Ectodermal cell (in vitro differentiated cells): ENCODE results near the gene ZNF263.
A peak's percentile ranks its signal among the peaks of the same experiment; 100 is the strongest.
"Not testable (repeated sequence)": the region's sequence is repeated elsewhere in the genome, so short reads cannot be mapped to it uniquely, and the experiment has no call there.

Experiments
- H3K27ac ChIP-seq: 2 replicates; pipeline ENCODE4 v1.7.0; 2013; ENCODE audit warnings: mild to moderate bottlenecking, low read depth, low read length; ENCODE audit not compliant: insufficient read depth, poor library complexity, severe bottlenecking
- H3K27me3 ChIP-seq: 2 replicates; pipeline ENCODE4 v1.7.0; 2013; ENCODE audit warnings: mild to moderate bottlenecking, low read length; ENCODE audit not compliant: insufficient read depth, control insufficient read depth, poor library complexity, severe bottlenecking
- H3K36me3 ChIP-seq: one replicate; pipeline ENCODE4 v1.7.0; 2013; ENCODE audit warnings: low read length; ENCODE audit not compliant: control insufficient read depth, insufficient read depth
- H3K4me1 ChIP-seq: one replicate; pipeline ENCODE4 v1.7.0; 2013; ENCODE audit warnings: low read length; ENCODE audit not compliant: control insufficient read depth, insufficient read depth
- H3K4me3 ChIP-seq: 2 replicates; pipeline ENCODE4 v1.7.0; 2013; ENCODE audit warnings: low read depth, low read length, control low read depth; ENCODE audit not compliant: insufficient read depth
- H3K9me3 ChIP-seq: 2 replicates; pipeline ENCODE4 v1.7.0; 2013; ENCODE audit warnings: mild to moderate bottlenecking, low read length, moderate library complexity; ENCODE audit not compliant: control insufficient read depth
- WGBS, 2 experiments: methylation state at CpG; one replicate each; pipeline ENCODE4 v1.1.7; 2013; ENCODE audit warnings: missing lambda C conversion rate in 2 of 2; 5-methylcytosine and 5-hydroxymethylcytosine counted together

The ZNF263 gene

DNA sequence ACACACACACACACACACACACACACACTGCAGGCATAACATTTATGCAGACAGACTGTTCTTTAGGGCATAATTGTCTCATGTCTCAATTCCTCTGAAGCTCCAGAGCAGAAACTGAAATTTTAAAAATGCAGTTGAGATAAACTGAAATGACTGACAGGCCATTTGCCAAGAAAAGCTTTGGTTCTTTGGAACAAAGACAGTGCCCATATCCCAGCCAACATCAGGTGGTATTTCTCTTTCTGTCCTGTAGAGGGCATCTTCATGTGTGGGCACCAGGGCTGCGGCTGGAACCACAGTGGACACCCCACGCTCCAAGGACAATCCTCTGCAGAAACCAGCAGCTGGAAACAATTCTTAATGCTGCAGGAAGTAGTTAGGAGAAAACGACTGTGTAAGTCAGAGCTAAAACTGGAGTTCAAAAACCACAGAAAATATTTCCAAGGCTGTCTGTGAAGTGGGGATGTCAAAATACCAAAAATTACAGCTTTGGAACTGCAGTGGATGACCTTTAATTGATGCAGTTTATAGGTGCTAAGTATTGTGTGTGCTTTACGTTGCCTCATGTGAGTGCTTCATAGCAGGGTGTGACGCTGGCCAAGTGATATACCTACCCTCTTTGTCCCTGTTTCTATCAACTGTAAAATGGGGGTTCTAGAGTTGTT lies 16.3 kb upstream of the ZNF263 start:
- no peaks in the 10 kb centered on the region for H3K4me1 ChIP-seq
- no peaks in the 10 kb centered on the region for H3K36me3 ChIP-seq
- H3K4me3 ChIP-seq, result no peak overlapping the region
- H3K27me3 ChIP-seq, result no peaks in the 10 kb centered on the region
- WGBS, 2 experiments, result 76 to 79% methylated on average over 4 to 5 of the region's 5 CpGs
- H3K27ac ChIP-seq, result no peak overlapping the region
- H3K9me3 ChIP-seq, result no peaks in the 10 kb centered on the region

DNA sequence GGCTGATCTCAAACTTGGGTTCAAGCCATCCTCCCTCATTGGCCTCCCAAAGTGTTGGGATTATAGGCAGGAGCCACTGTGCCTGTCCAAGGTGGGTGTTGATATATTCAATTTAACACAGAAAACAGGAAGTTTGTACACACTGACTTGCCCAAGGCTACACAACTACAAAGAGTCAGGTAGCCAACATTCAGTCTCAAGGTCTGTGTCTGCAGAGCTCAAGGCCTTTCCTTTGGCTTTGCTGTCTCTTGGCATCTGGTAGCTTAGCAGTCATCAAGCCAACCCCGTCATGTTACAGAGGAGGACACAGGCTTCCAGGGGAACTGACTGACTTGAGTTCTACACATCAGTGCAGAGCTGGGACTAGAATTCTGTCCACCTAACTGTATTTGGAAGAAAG lies 15.0 kb upstream of the ZNF263 start:
- Histone ChIP-seq H3K27ac (no peak overlapping the region), H3K36me3 (no peaks in the 10 kb centered on the region), H3K9me3 (no peaks in the 10 kb centered on the region), H3K4me3 (no peak overlapping the region), H3K27me3 (no peaks in the 10 kb centered on the region), H3K4me1 (no peaks in the 10 kb centered on the region)
- WGBS, 2 experiments, result 79 to 90% methylated on average over 1 of the region's 1 CpG

DNA sequence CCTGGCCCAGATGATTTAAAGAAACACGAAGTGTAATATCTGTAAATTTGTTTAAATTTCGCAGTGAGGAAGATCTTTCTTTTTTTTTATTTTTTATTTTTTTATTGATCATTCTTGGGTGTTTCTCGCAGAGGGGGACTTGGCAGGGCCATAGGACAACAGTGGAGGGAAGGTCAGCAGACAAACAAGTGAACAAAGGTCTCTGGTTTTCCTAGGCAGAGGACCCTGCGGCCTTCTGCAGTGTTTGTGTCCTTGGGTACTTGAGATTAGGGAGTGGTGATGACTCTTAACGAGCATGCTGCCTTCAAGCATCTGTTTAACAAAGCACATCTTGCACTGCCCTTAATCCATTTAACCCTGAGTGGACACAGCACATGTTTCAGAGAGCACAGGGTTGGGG lies 12.6 kb upstream of the ZNF263 start:
- not testable (repeated sequence) for H3K27me3 ChIP-seq, H3K36me3 ChIP-seq, H3K9me3 ChIP-seq, H3K4me1 ChIP-seq, H3K4me3 ChIP-seq, H3K27ac ChIP-seq
- WGBS, 2 experiments, result 67 to 85% methylated on average over 1 to 2 of the region's 5 CpGs

DNA sequence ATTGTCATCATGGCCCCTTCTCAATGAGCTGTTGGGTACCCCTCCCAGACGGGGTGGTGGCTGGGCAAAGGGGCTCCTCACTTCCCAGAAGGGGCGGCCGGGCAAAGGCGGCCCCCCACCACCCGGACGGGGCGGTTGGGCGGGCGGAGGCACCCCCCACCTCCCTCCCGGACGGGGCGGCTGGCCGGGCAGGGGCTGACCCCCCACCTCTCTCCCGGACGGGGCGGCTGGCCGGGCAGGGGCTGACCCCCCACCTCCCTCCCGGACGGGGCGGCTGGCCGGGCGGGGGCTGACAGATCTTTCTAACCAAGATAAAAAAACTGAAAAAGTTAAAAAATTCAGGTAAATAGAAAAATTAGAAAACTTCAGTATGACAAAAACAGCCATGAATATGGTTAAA lies 12.0 kb upstream of the ZNF263 start:
- not testable (repeated sequence) for H3K4me1 ChIP-seq, H3K4me3 ChIP-seq, H3K27ac ChIP-seq, H3K27me3 ChIP-seq, H3K36me3 ChIP-seq, H3K9me3 ChIP-seq
- WGBS, 2 experiments, result 92 to 94% methylated on average over 16 to 22 of the region's 22 CpGs

GRCh38 chr16:3274490-3274889 lies 8.8 kb upstream of the ZNF263 start:
- WGBS, 2 experiments, result 64 to 71% methylated on average over 4 of the region's 4 CpGs
- H3K4me1 ChIP-seq, result no peaks in the 10 kb centered on the region

DNA sequence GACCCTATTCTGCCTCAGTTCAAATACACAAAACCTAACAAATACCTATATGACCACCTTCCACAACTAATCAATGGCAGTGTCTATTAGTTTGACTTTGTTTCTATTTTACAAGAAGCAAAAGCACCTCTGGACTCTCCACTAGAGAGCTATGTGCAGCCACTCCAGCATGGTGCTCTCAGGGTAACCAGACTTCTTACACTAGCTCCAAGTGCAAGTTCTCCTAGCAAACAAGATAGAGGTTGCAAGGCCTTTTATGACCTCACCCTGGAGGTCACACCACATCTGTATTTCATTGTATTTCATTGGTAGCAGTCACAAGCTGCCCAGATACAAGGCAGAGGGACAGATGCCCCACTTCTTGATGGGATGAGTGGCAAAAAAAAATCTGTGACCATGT lies 8.3 kb upstream of the ZNF263 start:
- no peaks in the 10 kb centered on the region for H3K4me1 ChIP-seq
- peaks cover 3% of the 10 kb centered on the region for H3K27me3 ChIP-seq
- no peak overlapping the region for H3K4me3 ChIP-seq
- no peaks in the 10 kb centered on the region for H3K9me3 ChIP-seq
- no peak overlapping the region for H3K27ac ChIP-seq
- no peaks in the 10 kb centered on the region for H3K36me3 ChIP-seq

More at GRCh38 chr16:3274490-3274889, 8.8 kb upstream of the ZNF263 start:
- H3K4me3 ChIP-seq, result no peak overlapping the region
- no peaks in the 10 kb centered on the region for H3K36me3 ChIP-seq
- no peaks in the 10 kb centered on the region for H3K9me3 ChIP-seq
- peaks cover 3% of the 10 kb centered on the region for H3K27me3 ChIP-seq
- H3K27ac ChIP-seq, result no peak overlapping the region

DNA sequence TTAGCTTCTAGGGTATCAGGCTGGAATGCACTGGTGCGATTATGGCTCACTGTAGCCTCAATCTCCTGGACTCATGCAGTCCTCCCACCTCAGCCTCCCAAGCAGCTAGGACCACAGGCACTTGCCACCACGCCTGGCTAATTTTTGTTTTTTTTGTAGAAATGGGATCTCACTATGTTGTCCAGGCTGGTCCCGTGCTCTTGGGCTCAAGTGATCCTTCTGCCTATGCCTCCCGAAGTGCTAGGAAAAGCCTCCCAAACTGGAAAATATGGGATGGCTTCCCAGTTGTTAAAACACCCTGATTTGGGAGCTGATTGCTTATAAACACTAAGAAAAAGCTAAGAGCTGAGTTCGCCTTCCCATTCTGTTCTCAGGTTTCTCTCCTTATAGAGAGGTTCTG lies 6.6 kb upstream of the ZNF263 start:
- H3K4me3 ChIP-seq, result no peak overlapping the region
- no peaks in the 10 kb centered on the region for H3K4me1 ChIP-seq
- H3K27ac ChIP-seq, result no peak overlapping the region
- 81 to 90% methylated on average over 5 of the region's 5 CpGs for WGBS, 2 experiments
- no peaks in the 10 kb centered on the region for H3K36me3 ChIP-seq
- H3K27me3 ChIP-seq, result peaks cover 3% of the 10 kb centered on the region
- no peaks in the 10 kb centered on the region for H3K9me3 ChIP-seq

DNA sequence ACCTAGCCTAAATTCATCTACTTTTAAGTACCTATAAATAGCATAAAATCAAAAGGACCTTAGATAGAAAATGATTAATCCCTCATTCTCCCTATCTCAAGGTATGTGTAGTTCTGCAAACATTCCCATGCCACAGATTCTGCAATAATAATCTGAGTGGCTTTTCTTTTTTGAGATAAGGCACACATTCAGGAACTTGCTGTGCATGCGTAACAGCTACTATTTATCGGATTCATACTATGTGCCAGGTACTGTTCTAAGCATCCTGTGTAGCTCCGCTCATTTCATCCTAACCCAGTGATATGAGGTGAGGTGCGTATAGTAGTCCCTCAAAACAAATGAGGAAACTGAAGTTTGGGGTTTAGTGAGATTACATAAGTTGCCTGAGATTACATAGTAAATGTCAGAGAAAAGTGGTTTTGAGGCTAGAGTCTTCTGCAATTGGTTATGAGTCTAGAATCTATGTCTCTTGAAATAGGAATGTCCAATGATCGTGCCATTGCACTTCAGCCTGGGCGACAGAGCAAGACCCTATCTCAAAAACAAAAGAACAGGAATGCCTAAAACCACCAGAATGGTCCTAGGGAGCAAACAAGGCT lies 2.0 kb upstream of the ZNF263 start:
- H3K4me3 ChIP-seq, result no peak overlapping the region
- WGBS, 2 experiments, result 93 to 98% methylated on average over 6 of the region's 6 CpGs
- H3K27me3 ChIP-seq, result peaks cover 2% of the 10 kb centered on the region
- H3K4me1 ChIP-seq, result peaks cover 12% of the 10 kb centered on the region
- H3K27ac ChIP-seq, result no peak overlapping the region
- H3K36me3 ChIP-seq, result peaks cover 15% of the 10 kb centered on the region
- no peaks in the 10 kb centered on the region for H3K9me3 ChIP-seq

GRCh38 chr16:3282103-3282729 lies 1.1 kb upstream of the ZNF263 start:
- Histone ChIP-seq H3K27me3 (no peaks in the 10 kb centered on the region), H3K4me1 (peaks cover 12% of the 10 kb centered on the region), H3K9me3 (no peaks in the 10 kb centered on the region), H3K36me3 (peaks cover 24% of the 10 kb centered on the region), H3K27ac (peak overlapping the region; percentile 97), H3K4me3 (peak overlapping the region; percentile 96)
- 21 to 23% methylated on average over 29 of the region's 29 CpGs for WGBS, 2 experiments

DNA sequence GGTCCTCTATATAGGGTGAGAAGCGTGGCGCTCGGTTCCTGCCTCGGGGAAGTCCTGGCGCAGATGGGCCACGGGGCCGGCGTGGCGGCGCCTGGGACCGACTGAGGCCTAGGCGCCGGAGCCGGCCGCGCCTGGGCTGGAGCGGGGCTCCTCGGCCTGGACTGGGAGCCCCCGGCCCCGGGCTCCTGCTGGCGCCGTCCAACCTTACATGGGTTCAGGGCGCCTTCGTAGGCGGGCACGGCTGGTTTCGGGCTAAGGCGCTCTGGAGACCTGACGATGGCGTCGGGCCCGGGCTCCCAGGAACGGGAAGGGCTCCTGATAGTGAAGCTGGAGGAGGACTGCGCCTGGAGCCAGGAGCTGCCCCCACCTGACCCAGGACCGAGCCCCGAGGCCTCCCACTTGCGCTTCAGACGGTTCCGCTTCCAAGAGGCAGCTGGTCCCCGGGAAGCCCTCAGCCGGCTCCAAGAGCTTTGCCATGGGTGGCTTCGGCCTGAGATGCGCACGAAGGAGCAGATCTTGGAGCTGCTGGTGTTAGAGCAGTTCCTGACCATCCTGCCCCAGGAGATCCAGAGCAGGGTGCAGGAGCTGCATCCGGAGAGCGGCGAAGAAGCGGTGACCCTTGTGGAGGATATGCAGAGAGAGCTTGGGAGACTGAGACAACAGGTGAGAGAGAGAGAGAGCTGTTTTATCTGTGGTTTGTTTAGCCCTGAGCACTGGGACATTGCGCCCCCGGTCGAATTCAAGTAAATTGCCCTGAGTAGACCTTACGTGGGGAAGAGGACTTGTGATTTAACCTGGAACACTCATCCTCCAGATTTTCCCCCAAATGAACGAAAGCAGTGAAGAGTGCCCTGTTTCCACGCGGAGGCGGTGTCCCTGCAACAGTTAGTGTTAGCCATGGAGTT lies 504 bp downstream of the ZNF263 start:
- Histone ChIP-seq H3K4me1 (peaks cover 12% of the 10 kb centered on the region), H3K36me3 (peaks cover 38% of the 10 kb centered on the region), H3K27me3 (no peaks in the 10 kb centered on the region), H3K27ac (peak overlapping the region; percentile 97), H3K4me3 (peak overlapping the region; percentile 96), H3K9me3 (peaks cover 5% of the 10 kb centered on the region)
- WGBS, 2 experiments, result 6% methylated on average over 56 of the region's 56 CpGs
